Duodenal mucosa (tissue), 2 donors: Measurements from ENCODE around the gene C6orf141.
A peak's percentile ranks its signal among the peaks of the same experiment; 100 is the strongest.

Source experiments
- H3K27ac ChIP-seq: one replicate; pipeline ENCODE4 v1.7.0; 2013; ENCODE audit warnings: low read depth, low read length
- H3K27me3 ChIP-seq, 2 donors: one replicate each; pipeline ENCODE4 v1.7.0; 2013; ENCODE audit warnings: low read length in 2 of 2, control low read depth in 1 of 2; ENCODE audit not compliant: insufficient read depth in 2 of 2, control insufficient read depth in 1 of 2
- H3K36me3 ChIP-seq, 2 donors: one replicate each; pipeline ENCODE4 v1.7.0; 2013; ENCODE audit warnings: low read length in 2 of 2, control low read depth in 1 of 2; ENCODE audit not compliant: insufficient read depth in 2 of 2, control insufficient read depth in 1 of 2
- H3K4me1 ChIP-seq, 2 donors: one replicate each; pipeline ENCODE4 v1.7.0; 2013; ENCODE audit warnings: low read length in 2 of 2, control low read depth in 1 of 2; ENCODE audit not compliant: insufficient read depth in 2 of 2, control insufficient read depth in 1 of 2
- H3K4me3 ChIP-seq, 2 donors: one replicate each; pipeline ENCODE4 v1.7.0; 2013; ENCODE audit warnings: low read length in 2 of 2, low read depth in 1 of 2
- H3K9ac ChIP-seq, 2 donors: one replicate each; pipeline ENCODE4 v1.7.0; 2013; ENCODE audit warnings: low read length in 2 of 2, low read depth in 1 of 2
- H3K9me3 ChIP-seq, 2 donors: one replicate each; pipeline ENCODE4 v1.7.0; 2013; ENCODE audit warnings: low read length in 2 of 2, control low read depth in 1 of 2; ENCODE audit not compliant: control insufficient read depth in 1 of 2

The C6orf141 gene

DNA sequence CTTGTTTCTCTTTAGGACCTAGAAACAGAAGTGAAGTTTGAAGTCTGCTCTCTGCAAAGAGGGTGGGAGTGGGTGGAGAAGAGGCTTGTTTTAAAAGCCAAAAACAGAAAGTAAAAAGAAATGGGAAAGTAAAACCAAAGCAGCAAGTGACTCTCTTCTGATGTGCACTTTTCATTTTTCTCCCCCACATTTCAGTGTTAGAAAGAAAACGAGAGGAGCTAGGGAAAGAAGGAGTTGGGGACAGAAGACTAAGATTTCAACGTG is 1.3 kb downstream of the C6orf141 start:
- no peaks in the 10 kb centered on the region for H3K9me3 ChIP-seq
- no peaks in the 10 kb centered on the region for H3K36me3 ChIP-seq
- peaks cover 16 to 24% of the 10 kb centered on the region in 2 donors for H3K4me1 ChIP-seq
- no peak overlapping the region for H3K27ac ChIP-seq
- peak overlapping the region; percentile 85 to 97 for H3K4me3 ChIP-seq
- H3K9ac ChIP-seq: peak overlapping the region; percentile 58 to 83
- H3K27me3 ChIP-seq: peaks cover 4 to 10% of the 10 kb centered on the region in 2 donors

GRCh38 chr6:49552596-49552995 is 2.1 kb downstream of the C6orf141 start:
- Histone ChIP-seq H3K9me3 (no peaks in the 10 kb centered on the region), H3K27ac (no peak overlapping the region), H3K36me3 (no peaks in the 10 kb centered on the region), H3K9ac (no peak overlapping the region), H3K27me3 (peaks cover 4 to 10% of the 10 kb centered on the region in 2 donors), H3K4me1 (peaks cover 19 to 24% of the 10 kb centered on the region in 2 donors), H3K4me3 (peak overlapping the region; percentile 85 to 97)

DNA sequence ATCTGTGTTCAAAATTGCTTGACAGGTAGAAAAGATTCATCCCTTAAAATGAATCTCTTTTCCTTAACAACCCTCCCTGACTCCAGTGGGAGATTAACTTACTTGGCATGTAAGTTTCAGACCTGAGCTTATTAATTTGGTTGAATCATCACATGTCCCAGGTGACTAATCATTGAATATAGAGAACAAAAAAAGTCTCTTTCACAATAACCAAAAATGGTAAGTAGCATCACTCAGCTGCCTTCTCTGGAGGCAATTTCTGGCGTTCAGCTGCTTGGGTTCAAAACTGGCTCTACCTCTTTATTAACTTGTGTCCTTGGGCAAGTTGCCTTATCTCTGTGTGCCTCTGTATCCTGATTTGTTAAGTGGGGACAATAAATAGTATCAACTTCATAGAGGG is 2.9 kb downstream of the C6orf141 start:
- Histone ChIP-seq H3K9me3 (no peaks in the 10 kb centered on the region), H3K36me3 (no peaks in the 10 kb centered on the region), H3K27ac (no peak overlapping the region), H3K4me3 (peak overlapping the region in 1 of 2 donors; percentile 21), H3K9ac (no peak overlapping the region), H3K27me3 (peaks cover 4 to 10% of the 10 kb centered on the region in 2 donors), H3K4me1 (peaks cover 19 to 24% of the 10 kb centered on the region in 2 donors)

- Histone ChIP-seq H3K9me3 (no peaks in the 10 kb centered on the region), H3K4me1 (peaks cover 15 to 18% of the 10 kb centered on the region in 2 donors), H3K9ac (no peak overlapping the region), H3K4me3 (no peak overlapping the region), H3K27me3 (peaks cover 0 to 4% of the 10 kb centered on the region in 2 donors), H3K36me3 (no peaks in the 10 kb centered on the region), H3K27ac (no peak overlapping the region)
These were observed 5.5 kb downstream of the C6orf141 start for GRCh38 chr6:49555951-49556350.

DNA sequence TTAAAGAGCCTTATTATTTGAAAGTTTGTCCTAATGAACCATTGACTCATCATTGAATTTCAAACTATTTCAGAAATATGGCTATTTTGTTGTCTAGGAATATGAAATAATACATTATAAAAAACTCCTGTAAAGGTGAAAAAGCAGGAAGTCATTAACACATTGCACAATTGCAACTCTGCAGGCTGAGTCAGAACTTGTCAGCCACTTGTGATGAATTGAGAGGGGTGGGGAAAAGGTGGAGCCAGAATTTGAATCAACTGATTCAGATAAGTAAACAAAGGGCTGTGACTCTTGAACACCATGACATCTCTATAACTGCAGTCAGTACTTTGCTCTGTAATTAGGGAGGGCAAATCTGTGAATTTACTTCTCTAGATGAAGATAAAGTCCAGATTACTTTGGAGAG is 6.0 kb downstream of the C6orf141 start:
- no peaks in the 10 kb centered on the region for H3K36me3 ChIP-seq
- peaks cover 10 to 18% of the 10 kb centered on the region in 2 donors for H3K4me1 ChIP-seq
- no peaks in the 10 kb centered on the region for H3K9me3 ChIP-seq
- H3K27me3 ChIP-seq: no peaks in the 10 kb centered on the region
- H3K9ac ChIP-seq: no peak overlapping the region
- H3K4me3 ChIP-seq: no peak overlapping the region
- no peak overlapping the region for H3K27ac ChIP-seq

GRCh38 chr6:49557177-49557576 is 6.7 kb downstream of the C6orf141 start:
- Histone ChIP-seq H3K9me3 (no peaks in the 10 kb centered on the region), H3K27me3 (no peaks in the 10 kb centered on the region), H3K36me3 (no peaks in the 10 kb centered on the region), H3K27ac (no peak overlapping the region), H3K4me1 (peaks cover 5 to 18% of the 10 kb centered on the region in 2 donors), H3K9ac (no peak overlapping the region), H3K4me3 (no peak overlapping the region)

- peaks cover 5 to 18% of the 10 kb centered on the region in 2 donors for H3K4me1 ChIP-seq
- H3K9ac ChIP-seq: no peak overlapping the region
- H3K4me3 ChIP-seq: no peak overlapping the region
- no peaks in the 10 kb centered on the region for H3K27me3 ChIP-seq
- no peaks in the 10 kb centered on the region for H3K36me3 ChIP-seq
- H3K27ac ChIP-seq: no peak overlapping the region
- H3K9me3 ChIP-seq: no peaks in the 10 kb centered on the region
These were observed 7.8 kb downstream of the C6orf141 start for GRCh38 chr6:49558238-49558637.

GRCh38 chr6:49563006-49563886 is 12.8 kb downstream of the C6orf141 start:
- Histone ChIP-seq H3K4me3 (no peak overlapping the region), H3K9ac (no peak overlapping the region), H3K4me1 (no peaks in the 10 kb centered on the region), H3K9me3 (no peaks in the 10 kb centered on the region), H3K27ac (no peak overlapping the region), H3K27me3 (no peaks in the 10 kb centered on the region), H3K36me3 (no peaks in the 10 kb centered on the region)

DNA sequence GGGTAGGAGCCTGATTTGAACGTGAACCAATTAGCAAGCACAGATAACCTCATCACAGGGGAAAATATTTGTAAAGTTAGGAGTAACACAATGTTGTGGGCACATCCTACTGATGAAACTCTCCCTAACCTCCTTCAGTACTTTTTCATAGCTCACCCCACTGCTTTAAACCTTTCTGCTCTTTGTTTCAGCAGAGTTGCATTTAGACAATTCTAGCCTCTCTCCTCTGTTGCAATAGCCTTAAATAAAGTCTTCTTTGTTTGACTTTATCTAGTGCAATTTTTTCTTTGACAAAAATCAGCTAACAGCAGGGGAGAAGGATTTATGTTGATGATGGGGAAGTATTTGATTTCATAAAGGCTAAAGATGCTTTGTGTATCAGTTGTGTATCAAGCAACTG is 14.1 kb downstream of the C6orf141 start:
- Histone ChIP-seq H3K9ac (no peak overlapping the region), H3K27ac (no peak overlapping the region), H3K9me3 (no peaks in the 10 kb centered on the region)

GRCh38 chr6:49565261-49565660 is 14.8 kb downstream of the C6orf141 start:
- Histone ChIP-seq H3K9me3 (no peaks in the 10 kb centered on the region), H3K4me3 (no peak overlapping the region), H3K27me3 (no peaks in the 10 kb centered on the region), H3K36me3 (no peaks in the 10 kb centered on the region), H3K4me1 (peaks cover 0 to 2% of the 10 kb centered on the region in 2 donors), H3K9ac (no peak overlapping the region), H3K27ac (no peak overlapping the region)

More for the DNA sequence above, 14.1 kb downstream of the C6orf141 start:
- Histone ChIP-seq H3K4me1 (no peaks in the 10 kb centered on the region), H3K27me3 (no peaks in the 10 kb centered on the region), H3K4me3 (no peak overlapping the region), H3K36me3 (no peaks in the 10 kb centered on the region)
